GM18505 (cell line): ENCODE data around the gene KCNH1.

Experiments
- ATAC-seq: cut with Tn5 transposase; IDR thresholded peaks from one replicate; pipeline ENCODE4 v1.9.1; 2021; ENCODE audit not compliant: unreplicated experiment
- POLR2A ChIP-seq: IDR thresholded peaks from 4 replicates; pipeline ENCODE4 v1.6.1; 2011; ENCODE audit warnings: borderline replicate concordance; ENCODE audit not compliant: insufficient read depth, insufficient read length; ENCODE audit errors: extremely low read depth

KCNH1 gene

DNA sequence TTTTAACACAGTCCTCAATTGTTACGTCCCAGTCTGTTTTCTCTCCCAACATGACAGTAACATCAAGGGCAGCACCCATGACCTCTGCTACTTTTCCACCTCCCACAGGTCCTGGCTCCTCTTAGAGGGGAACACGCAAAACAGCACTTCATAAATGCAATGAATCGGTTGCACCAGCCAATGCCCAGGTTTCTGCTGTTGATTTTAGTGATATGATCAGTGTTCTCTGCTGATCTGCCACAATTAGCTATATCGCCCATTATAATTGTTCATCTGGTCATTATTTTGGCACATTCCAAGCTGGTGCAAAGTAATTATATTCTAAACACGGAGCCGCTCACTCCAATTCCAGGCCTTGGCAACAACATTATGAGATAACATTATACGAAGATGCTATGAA, 184.5 kb downstream of the KCNH1 start:
- TF ChIP-seq POLR2A: no peak
- no peak for ATAC-seq

DNA sequence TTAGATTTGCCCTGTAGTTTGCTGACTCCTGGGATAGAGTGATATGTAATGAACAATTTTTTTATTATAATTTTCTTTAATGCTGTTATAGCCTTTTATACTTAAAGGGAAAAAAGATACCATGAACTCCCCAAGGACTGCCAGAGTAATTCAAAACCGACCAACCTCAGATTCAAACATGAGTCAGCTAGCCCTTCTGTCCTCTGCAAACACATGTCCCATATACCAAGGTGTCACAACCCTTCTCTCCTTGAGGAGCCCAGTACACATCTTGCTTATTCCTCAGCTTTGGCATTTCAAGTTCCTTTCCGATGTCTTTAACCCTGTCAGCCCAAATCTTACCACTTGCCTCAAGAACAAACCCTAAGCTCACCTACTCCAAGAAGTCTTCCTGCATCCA, 184.9 kb downstream of the KCNH1 start:
- no peak for TF ChIP-seq POLR2A
- ATAC-seq: no peak

DNA sequence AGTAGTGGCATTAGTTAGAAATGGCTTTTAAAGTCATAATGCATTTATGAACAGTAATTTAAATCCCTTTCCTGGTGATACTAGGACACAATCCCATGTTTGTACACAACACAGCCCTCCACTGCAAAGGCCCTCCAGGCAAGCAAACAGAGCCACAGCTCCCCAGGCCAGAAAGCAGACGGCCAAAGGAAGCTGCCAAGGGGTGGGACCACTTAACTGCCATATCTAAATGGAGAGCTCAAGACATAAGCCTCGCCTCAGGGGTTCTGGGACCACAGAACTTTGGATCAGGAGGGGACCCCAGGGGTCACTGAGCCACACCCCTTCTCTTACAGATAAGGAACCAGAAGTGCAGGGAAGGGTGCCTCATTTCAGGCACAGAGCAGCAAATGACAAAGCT, 189.7 kb downstream of the KCNH1 start:
- TF ChIP-seq POLR2A: no peak
- no peak for ATAC-seq

DNA sequence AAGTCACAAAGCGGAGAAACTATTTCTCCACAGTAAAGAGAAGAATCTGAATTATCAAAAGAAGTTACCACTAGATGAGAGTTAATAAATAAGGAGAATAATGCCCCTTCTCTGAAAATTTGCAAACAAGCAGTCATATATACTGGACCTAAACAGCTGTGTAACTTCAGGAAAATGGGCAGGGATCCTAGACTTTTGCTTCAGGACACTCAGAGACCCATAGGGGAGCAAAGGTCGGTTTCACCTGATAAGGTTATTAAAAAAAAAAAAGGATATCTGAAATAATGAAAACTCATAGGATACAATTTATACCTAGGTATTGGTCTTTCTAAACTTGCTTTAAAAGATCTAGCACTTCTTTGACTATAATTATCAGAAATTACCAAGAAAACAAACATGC, 191.4 kb downstream of the KCNH1 start:
- no peak for ATAC-seq
- no peak for TF ChIP-seq POLR2A

DNA sequence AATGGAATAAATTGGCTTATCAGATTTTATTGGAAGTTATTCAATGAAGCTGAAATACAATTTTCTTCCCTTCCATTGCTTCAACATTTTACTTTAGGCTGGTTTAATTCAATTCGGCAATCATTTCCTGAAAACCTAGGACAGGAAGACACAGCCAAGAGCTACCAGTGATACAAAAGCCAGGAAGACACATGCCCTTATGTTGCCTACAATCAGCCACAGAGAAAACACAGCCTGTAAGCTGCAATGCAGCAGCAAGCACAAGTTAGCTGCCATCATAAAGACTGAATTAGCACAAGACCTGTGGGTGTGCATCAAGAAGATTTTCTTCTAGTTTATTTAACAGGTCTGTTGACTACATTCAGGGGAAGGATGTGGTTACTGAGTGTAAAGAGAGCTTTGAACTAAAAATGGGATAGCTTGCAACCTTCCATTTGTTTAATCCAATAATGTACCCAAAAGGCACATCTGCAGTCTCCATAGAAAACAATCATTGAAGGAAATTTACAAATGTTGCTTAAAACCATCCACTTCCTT, 193.8 kb downstream of the KCNH1 start:
- no peak for ATAC-seq
- no peak for TF ChIP-seq POLR2A

DNA sequence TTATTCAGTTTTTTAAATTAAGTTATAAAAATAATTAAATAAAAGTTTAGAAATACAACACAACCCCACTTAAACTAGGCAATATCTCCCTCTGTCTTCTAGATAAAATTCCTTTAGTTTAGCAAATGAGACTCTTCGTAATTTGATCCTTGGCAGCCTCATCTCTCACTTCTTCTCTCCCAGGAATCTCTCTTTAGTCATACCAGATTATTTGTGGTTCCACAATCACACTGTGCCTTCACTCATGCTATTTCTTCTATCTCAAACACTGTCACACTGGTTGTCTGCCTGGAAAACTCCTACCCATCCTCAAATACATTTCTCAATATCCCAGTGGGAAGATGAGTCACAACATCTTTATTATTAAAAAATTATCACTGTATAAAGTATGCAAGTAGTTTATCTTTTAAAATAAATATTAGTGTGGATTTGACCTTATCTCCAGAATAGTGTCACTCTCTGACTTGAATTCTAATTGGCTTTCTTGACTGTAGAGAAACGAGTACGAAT, 195.5 kb downstream of the KCNH1 start:
- no peak for TF ChIP-seq POLR2A

DNA sequence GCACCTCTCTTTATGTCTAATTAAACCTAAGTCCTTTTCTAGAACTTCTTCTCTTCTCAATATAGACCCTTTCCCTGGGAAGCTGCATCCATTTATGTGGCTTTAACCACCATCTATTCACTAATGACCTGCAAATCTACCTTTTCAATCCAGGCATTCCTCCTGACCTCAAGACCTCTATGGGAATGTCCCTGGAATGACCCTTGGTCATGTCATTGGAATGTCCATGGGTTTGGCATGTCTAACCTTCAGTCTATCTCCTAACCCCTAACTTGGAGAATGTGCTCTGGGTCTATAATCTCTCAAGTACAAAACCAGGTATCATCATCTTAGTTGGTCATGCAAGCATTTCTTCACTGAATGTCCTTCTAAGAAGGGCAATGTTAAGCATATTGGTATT, 196.1 kb downstream of the KCNH1 start:
- ATAC-seq: no peak
- TF ChIP-seq POLR2A: no peak

More for the DNA sequence above, 195.5 kb downstream of the KCNH1 start:
- ATAC-seq: no peak

DNA sequence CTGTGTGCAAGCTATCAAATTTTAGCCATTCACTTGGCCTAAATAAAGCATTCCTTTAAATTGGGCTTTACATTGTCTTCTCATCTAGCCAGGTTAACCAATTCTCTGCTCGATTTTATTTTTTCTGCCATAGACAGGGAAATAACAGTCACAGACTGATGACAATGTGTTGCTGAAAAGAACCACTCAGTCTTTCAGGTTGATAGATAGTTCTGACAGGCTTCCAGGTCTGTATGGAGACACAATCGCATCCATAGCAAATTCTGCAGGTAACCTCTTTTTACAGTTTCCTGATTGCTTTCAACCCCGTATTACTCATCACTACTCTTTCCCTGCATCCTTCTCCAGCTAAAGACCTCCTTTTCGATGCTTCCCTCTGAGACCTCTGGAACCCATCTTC, 198.0 kb downstream of the KCNH1 start:
- TF ChIP-seq POLR2A: no peak
- ATAC-seq: no peak

DNA sequence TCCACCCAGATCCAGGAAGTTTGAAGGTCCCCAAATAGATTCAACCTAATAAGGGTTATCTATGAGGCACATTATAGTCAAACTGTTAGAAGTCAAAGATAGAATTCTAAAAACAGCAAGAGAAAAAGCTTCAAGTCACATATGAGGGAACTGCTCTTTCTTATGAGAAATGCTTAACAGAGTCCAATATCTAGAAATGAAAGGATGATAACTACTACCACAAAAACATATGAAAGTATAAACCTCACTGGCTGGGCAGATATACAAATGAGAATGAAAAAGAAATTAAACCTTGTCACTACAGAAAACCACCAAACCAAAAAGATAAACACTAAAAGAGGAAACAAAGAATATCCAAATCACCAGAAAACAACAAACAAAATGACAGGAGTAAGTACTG, 201.8 kb downstream of the KCNH1 start:
- TF ChIP-seq POLR2A: no peak
- ATAC-seq: no peak

DNA sequence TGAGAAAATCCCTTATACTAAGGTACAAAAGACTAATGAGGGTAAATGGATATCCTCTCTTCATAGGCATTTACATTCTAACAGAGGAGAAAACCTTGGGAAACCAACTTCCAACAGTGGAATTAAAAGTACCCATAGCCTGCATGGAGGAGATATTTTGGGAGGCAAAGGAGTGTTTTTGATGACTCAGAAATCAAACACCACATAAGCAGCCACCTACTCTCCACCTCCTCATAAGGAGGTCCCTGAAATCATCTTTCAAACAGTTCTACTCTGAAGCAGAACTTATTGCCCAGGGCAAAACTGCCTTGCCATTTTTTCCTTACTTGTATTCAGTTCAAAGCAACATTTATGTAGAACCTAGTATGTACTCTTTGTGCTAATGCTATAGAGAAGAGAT, 211.3 kb downstream of the KCNH1 start:
- no peak for ATAC-seq
- TF ChIP-seq POLR2A: no peak

DNA sequence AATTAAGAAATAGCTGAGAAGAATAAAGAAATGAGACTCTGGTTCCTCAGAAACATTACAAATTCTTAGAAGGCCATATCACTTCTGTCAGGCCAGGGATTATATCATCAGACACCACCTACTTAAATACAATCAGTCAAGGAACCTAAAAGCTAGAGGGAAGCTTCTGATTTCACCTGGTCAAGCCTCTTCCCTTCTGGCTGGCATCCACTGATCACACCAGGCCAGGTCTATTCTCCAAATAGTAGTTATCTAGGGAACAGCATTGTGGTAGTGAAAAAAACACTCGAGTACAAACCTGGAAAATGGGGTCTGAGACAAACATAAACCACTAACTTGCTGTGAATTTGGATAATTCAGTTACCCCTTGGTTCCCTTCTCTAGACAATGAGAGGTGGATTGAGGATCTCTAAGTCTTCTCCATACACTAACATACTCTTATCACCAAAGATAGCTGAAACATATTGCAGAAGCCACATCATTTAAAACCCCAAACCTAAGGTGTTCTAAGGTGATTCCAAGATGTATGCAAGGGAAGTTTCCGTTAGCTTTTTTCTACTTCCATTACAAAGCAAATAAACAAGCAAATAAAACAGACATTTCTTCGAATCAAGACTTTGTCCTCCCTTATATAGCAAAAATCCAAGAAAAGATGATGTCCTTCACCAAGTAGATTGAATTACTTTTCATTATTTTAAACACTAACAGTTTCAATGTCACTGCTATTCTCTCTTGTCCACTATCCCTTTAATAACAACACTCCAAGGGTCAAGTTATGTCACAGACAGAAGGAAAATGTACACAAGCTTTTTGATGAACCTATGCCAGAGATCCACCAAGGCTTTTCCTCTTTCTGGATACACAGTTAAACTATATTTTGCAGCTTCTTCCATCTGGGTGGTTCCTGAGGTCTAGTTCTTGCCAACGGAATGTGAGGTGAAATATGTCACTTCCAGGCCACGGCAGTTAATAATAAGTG, 212.9 kb downstream of the KCNH1 start:
- no peak for ATAC-seq
- TF ChIP-seq POLR2A: no peak

DNA sequence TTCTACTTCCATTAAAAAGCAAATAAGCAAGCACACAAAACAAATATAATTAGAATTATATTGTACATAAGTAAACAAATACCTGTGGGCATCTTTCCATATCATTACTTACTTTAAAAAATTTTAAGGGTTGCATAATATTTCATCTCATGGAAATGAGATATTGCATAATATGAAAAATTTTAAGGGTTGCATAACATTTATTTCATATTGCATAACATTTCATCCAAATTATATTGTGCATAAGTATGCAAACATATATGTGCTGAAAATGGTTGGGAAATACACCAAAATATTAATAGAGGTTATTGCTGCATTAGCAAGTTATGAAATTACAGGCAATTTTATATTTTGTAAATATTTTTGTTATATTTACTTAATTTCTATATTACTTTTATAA, 213.7 kb downstream of the KCNH1 start:
- ATAC-seq: no peak
- no peak for TF ChIP-seq POLR2A

DNA sequence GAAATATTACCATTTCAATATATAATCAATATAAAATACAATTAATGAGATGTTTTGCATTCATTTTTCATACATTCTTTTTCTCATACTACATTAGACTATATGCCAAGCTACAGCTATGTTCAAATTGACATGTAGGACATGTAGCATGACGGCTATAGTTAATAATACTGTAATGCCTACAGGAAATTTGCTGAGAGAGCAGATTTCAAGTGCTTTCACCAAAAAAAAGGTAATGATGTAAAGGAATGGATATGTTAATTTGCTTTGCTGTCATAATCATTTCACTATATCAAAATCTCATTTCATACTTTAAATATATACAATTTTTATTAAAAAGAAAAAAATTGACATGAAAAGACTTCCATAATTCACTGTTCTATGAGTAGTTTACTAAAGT, 215.1 kb downstream of the KCNH1 start:
- ATAC-seq: no peak
- TF ChIP-seq POLR2A: no peak
